ENCODE data around the gene FAM24A.
"Not testable (repeated sequence)": the region's sequence is repeated elsewhere in the genome, so short reads cannot be mapped to it uniquely, and the experiment has no call there.

Gene FAM24A, protein sequence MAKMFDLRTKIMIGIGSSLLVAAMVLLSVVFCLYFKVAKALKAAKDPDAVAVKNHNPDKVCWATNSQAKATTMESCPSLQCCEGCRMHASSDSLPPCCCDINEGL

DNA sequence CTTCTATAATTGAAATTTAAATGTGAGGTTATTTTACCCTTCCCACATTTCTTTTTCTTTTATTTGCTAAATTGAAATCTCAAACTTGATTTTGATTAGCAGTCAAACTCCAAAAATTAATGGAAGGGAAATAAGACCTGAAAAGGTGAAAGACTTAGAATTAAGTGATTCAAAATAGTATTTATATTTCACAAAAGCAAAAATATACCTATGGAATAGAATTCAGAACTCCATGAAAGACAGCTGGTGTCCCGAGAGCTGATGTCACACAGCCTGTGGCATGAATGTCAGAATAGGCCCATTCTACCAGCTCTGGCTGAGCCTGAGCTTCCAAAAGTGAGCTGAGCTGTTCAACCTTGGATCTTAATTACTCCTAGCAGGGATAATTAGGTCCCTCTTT, at the start of gene FAM24A:
Gene FAM24A (plus strand): TSS at position 301 of the 400 bp plus-strand sequence. CDS start 1,025 bp downstream, outside the sequence.
- TF ChIP-seq, protein P1, sequence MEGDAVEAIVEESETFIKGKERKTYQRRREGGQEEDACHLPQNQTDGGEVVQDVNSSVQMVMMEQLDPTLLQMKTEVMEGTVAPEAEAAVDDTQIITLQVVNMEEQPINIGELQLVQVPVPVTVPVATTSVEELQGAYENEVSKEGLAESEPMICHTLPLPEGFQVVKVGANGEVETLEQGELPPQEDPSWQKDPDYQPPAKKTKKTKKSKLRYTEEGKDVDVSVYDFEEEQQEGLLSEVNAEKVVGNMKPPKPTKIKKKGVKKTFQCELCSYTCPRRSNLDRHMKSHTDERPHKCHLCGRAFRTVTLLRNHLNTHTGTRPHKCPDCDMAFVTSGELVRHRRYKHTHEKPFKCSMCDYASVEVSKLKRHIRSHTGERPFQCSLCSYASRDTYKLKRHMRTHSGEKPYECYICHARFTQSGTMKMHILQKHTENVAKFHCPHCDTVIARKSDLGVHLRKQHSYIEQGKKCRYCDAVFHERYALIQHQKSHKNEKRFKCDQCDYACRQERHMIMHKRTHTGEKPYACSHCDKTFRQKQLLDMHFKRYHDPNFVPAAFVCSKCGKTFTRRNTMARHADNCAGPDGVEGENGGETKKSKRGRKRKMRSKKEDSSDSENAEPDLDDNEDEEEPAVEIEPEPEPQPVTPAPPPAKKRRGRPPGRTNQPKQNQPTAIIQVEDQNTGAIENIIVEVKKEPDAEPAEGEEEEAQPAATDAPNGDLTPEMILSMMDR (conservative IDR thresholded peaks at IDR 0.05; ENCODE audit: low read length), result no peak
- H3K4me3 ChIP-seq (ENCODE audit: low read length), result no peak within 1 kb of the TSS

GRCh38 chr10:122861711-122862161, 48.7 kb upstream of the FAM24A start:
- H3K4me3 ChIP-seq (ENCODE audit: low read length), result no peak overlapping the region
- TF ChIP-seq, protein P1 (conservative IDR thresholded peaks at IDR 0.05; ENCODE audit: low read length), result no peak
- peak; percentile 60 for DNase-seq (ENCODE audit: low read depth)

More for the DNA sequence above, at the start of gene FAM24A:
- no peak for DNase-seq (ENCODE audit: low read depth)

GRCh38 chr10:122863216-122864193, 46.9 kb upstream of the FAM24A start:
- no peak overlapping the region for H3K4me3 ChIP-seq (ENCODE audit: low read length)
- DNase-seq (ENCODE audit: low read depth), result no peak
- TF ChIP-seq, protein P1 (conservative IDR thresholded peaks at IDR 0.05; ENCODE audit: low read length), result no peak

DNA sequence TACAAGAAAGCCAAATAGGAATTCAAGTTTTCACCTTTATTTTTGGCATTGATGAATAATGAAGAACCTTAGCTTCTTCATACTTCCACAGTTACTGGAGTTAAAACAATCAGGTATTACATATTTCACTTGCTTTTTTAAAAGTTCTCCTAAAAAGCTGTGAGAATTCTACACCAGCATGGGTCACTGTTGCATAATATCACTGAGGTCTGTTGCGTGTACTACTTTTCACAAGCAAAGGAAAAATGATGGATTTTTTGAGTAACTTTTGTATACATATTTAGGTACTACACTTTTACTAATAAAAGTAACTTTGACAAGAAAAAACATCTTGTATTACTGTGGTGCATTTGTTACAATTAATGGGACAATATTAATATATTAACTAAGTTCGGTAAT, 46.2 kb upstream of the FAM24A start:
- DNase-seq (ENCODE audit: low read depth), result peak; percentile 18
- H3K4me3 ChIP-seq (ENCODE audit: low read length), result no peak overlapping the region
- TF ChIP-seq, protein P1 (conservative IDR thresholded peaks at IDR 0.05; ENCODE audit: low read length), result no peak

- DNase-seq (ENCODE audit: low read depth), result peak; percentile 56
- no peak overlapping the region for H3K4me3 ChIP-seq (ENCODE audit: low read length)
- TF ChIP-seq, protein P1 (conservative IDR thresholded peaks at IDR 0.05; ENCODE audit: low read length), result no peak
These were observed 45.5 kb upstream of the FAM24A start for GRCh38 chr10:122864901-122865300.

GRCh38 chr10:122866757-122867482, 43.5 kb upstream of the FAM24A start:
- H3K4me3 ChIP-seq (ENCODE audit: low read length), result not testable (repeated sequence)
- peak; percentile 23 for DNase-seq (ENCODE audit: low read depth)

- DNase-seq (ENCODE audit: low read depth); H3K4me3 ChIP-seq (ENCODE audit: low read length): not testable (repeated sequence)
These were observed 41.6 kb upstream of the FAM24A start for GRCh38 chr10:122868768-122869167.

- DNase-seq (ENCODE audit: low read depth), result not testable (repeated sequence)
These were observed 38.5 kb upstream of the FAM24A start for GRCh38 chr10:122871947-122872346.

More at GRCh38 chr10:122871947-122872346, 38.5 kb upstream of the FAM24A start:
- not testable (repeated sequence) for H3K4me3 ChIP-seq (ENCODE audit: low read length)

Data from AG10803 (cell line).